H1 (cell line): Measurements from ENCODE around the gene BORCS8. TPM values are rescaled to one million over a fixed set of nuclear protein-coding genes. Genes with fewer than 3 reads are reported as not detected.

Experiments
- CTCF ChIA-PET: fragments of 300-600 bp; sonication (Branson Sonifier 250); formaldehyde crosslinking; loops from one replicate; lab custom pipeline; 2021; ENCODE audit not compliant: partially characterized antibody; lab: Charles Lee
- POLR2A ChIA-PET: fragments of 300-600 bp; sonication (Branson Sonifier 250); formaldehyde crosslinking; loops from one replicate; lab custom pipeline; 2021; ENCODE audit warnings: inconsistent platforms; ENCODE audit not compliant: partially characterized antibody; lab: Charles Lee
- DNase-seq, 2 experiments: peaks; one replicate each; pipeline versions ENCODE4 v3.0.0 to v3.0.0-alpha.2; 2010 to 2022; ENCODE audit warnings: low spot score in 2 of 2, low read depth in 1 of 2, mixed read lengths in 1 of 2
- FAIRE-seq: peaks from 2 replicates; lab custom pipeline; 2011; peaks lifted over from hg19 to GRCh38; lab: Jason Lieb, UNC
- H2AFZ ChIP-seq: 2 replicates; pipeline ENCODE4 v1.8.1; 2012; ENCODE audit warnings: low read length, inconsistent platforms
- H2AK5ac ChIP-seq: 2 replicates; pipeline ENCODE4 v1.6.1; 2013; ENCODE audit warnings: low read depth, low read length
- H2BK120ac ChIP-seq: replicated peaks from 2 replicates; pipeline ENCODE3; 2013; ENCODE audit warnings: low read depth, low read length, inconsistent platforms
- H2BK12ac ChIP-seq: 2 replicates; pipeline ENCODE4 v1.6.1; 2013; ENCODE audit warnings: low read depth, low read length
- H2BK15ac ChIP-seq: 2 replicates; pipeline ENCODE4 v1.6.1; 2013; ENCODE audit warnings: low read length
- H2BK20ac ChIP-seq: 2 replicates; pipeline ENCODE4 v1.6.1; 2013; ENCODE audit warnings: low read length
- H2BK5ac ChIP-seq: 2 replicates; pipeline ENCODE4 v1.6.1; 2013; ENCODE audit warnings: low read depth, low read length
- H3K14ac ChIP-seq: 2 replicates; pipeline ENCODE4 v1.6.1; 2013; ENCODE audit warnings: inconsistent platforms; ENCODE audit not compliant: insufficient read length
- H3K18ac ChIP-seq: 2 replicates; pipeline ENCODE4 v1.6.1; 2013; ENCODE audit warnings: low read length; ENCODE audit errors: extremely low read depth
- H3K23ac ChIP-seq: 2 replicates; pipeline ENCODE4 v1.6.1; 2013; ENCODE audit warnings: inconsistent platforms; ENCODE audit not compliant: insufficient read length
- H3K23me2 ChIP-seq: 2 replicates; pipeline ENCODE4 v1.6.1; 2013; ENCODE audit warnings: low read depth, low read length
- H3K27ac ChIP-seq: 2 replicates; pipeline ENCODE4 v1.6.1; 2011; ENCODE audit warnings: low read depth, low read length, inconsistent platforms
- H3K27me3 ChIP-seq, 4 experiments: replicated peaks in 1 of 4; 1 replicate in 1 of 4; 2 replicates in 3 of 4; pipeline versions ENCODE4 v1.6.1 to v1.8.1; 2011 to 2013; ENCODE audit warnings: low read length in 3 of 4, mild to moderate bottlenecking in 3 of 4, inconsistent platforms in 2 of 4, mixed read lengths in 2 of 4, moderate library complexity in 1 of 4; ENCODE audit not compliant: control insufficient read depth in 3 of 4, insufficient read depth in 3 of 4; ENCODE audit errors: extremely low read depth in 1 of 4
- H3K36me3 ChIP-seq, 4 experiments: 2 replicates each; pipeline versions ENCODE4 v1.6.1 to v1.8.1; 2011 to 2013; ENCODE audit warnings: mild to moderate bottlenecking in 4 of 4, low read length in 3 of 4, moderate library complexity in 2 of 4, control low read depth in 1 of 4, inconsistent platforms in 1 of 4; ENCODE audit not compliant: insufficient read depth in 4 of 4, control insufficient read depth in 2 of 4
- H3K4ac ChIP-seq: replicated peaks from 2 replicates; pipeline ENCODE3; 2013; ENCODE audit warnings: low read length, low read depth, mixed read lengths, inconsistent platforms; ENCODE audit not compliant: insufficient read length
- H3K4me1 ChIP-seq, 4 experiments: replicated peaks in 1 of 4; 1 replicate in 1 of 4; 2 replicates in 3 of 4; pipeline versions ENCODE4 v1.6.1 to v1.8.1; 2011 to 2013; ENCODE audit warnings: low read length in 3 of 4, inconsistent platforms in 2 of 4, mixed read lengths in 1 of 4; ENCODE audit not compliant: insufficient read depth in 4 of 4, control insufficient read depth in 3 of 4
- H3K4me2 ChIP-seq, 2 experiments: 2 replicates each; pipeline versions ENCODE4 v1.6.1 to v1.8.1; 2011 to 2013; ENCODE audit warnings: low read depth in 2 of 2, low read length in 2 of 2, control low read depth in 1 of 2, inconsistent platforms in 1 of 2, mild to moderate bottlenecking in 1 of 2; ENCODE audit not compliant: insufficient read depth in 1 of 2
- H3K4me3 ChIP-seq, 4 experiments: fragments of 200-600, 300-600 bp in 1 of 4; sonication (generic), shearing (Covaris generic), sonication (Bioruptor Twin) in 1 of 4; 2 replicates each; pipeline versions ENCODE4 v1.5.1 to v1.8.1; 2011 to 2016; ENCODE audit warnings: low read length in 4 of 4, low read depth in 3 of 4, control low read depth in 2 of 4, inconsistent platforms in 2 of 4, mild to moderate bottlenecking in 2 of 4, mixed read lengths in 1 of 4, moderate library complexity in 1 of 4; ENCODE audit not compliant: insufficient read depth in 2 of 4; ENCODE audit errors: extremely low read depth in 1 of 4
- H3K56ac ChIP-seq: replicated peaks from 2 replicates; pipeline ENCODE3; 2013; ENCODE audit warnings: low read depth, mild to moderate bottlenecking, mixed read lengths, low read length, inconsistent platforms; ENCODE audit not compliant: insufficient read length
- H3K79me1 ChIP-seq: 2 replicates; pipeline ENCODE4 v1.6.1; 2013; ENCODE audit warnings: low read depth, low read length, control low read depth
- H3K79me2 ChIP-seq, 2 experiments: 2 replicates each; pipeline versions ENCODE4 v1.6.1 to v1.8.1; 2012 to 2013; ENCODE audit warnings: low read length in 2 of 2, mild to moderate bottlenecking in 2 of 2, inconsistent platforms in 1 of 2; ENCODE audit not compliant: insufficient read depth in 2 of 2, control insufficient read depth in 1 of 2
- H3K9ac ChIP-seq, 4 experiments: replicated peaks in 1 of 4; 1 replicate in 1 of 4; 2 replicates in 3 of 4; pipeline versions ENCODE4 v1.6.1 to v1.8.1; 2011 to 2013; ENCODE audit warnings: low read depth in 3 of 4, low read length in 3 of 4, control low read depth in 2 of 4, mild to moderate bottlenecking in 2 of 4, moderate library complexity in 2 of 4, inconsistent platforms in 1 of 4; ENCODE audit errors: extremely low read depth in 1 of 4
- H3K9me3 ChIP-seq, 2 experiments: 2 replicates each; pipeline versions ENCODE4 v1.6.1 to v1.8.1; 2012 to 2013; ENCODE audit warnings: mild to moderate bottlenecking in 2 of 2, moderate library complexity in 2 of 2, control low read depth in 1 of 2, inconsistent platforms in 1 of 2, low read depth in 1 of 2, low read length in 1 of 2, mixed read lengths in 1 of 2; ENCODE audit not compliant: insufficient read depth in 2 of 2
- H4K20me1 ChIP-seq, 2 experiments: replicated peaks in 1 of 2; 2 replicates each; pipeline versions ENCODE3 to v1.8.1; 2011 to 2013; ENCODE audit warnings: inconsistent platforms in 2 of 2, low read length in 2 of 2, mild to moderate bottlenecking in 1 of 2; ENCODE audit not compliant: insufficient read depth in 2 of 2, control insufficient read depth in 1 of 2
- H4K5ac ChIP-seq: 2 replicates; pipeline ENCODE4 v1.6.1; 2013; ENCODE audit warnings: low read length, low read depth, mixed read lengths, inconsistent platforms; ENCODE audit not compliant: insufficient read length
- H4K8ac ChIP-seq: 2 replicates; pipeline ENCODE4 v1.8.0; 2013; ENCODE audit warnings: mild to moderate bottlenecking, moderate library complexity, low read length, inconsistent platforms; ENCODE audit not compliant: insufficient read depth; ENCODE audit errors: extremely low read depth
- H4K91ac ChIP-seq: replicated peaks from 2 replicates; pipeline ENCODE3; 2013; ENCODE audit warnings: low read length, mixed read lengths, inconsistent platforms; ENCODE audit not compliant: insufficient read length
- ASH2L ChIP-seq: fragments of 200-600, 300-600 bp; sonication (generic); IDR thresholded peaks from one replicate; pipeline ENCODE4 v1.7.1; 2017; ENCODE audit warnings: low read length
- CTCF ChIP-seq, 3 experiments: IDR thresholded peaks; 1 replicate in 2 of 3; 2 replicates in 1 of 3; pipeline versions ENCODE4 v1.5.1 to v1.6.1; 2011; ENCODE audit warnings: low read length in 3 of 3, mild to moderate bottlenecking in 3 of 3, inconsistent platforms in 2 of 3, low read depth in 1 of 3, moderate library complexity in 1 of 3; ENCODE audit not compliant: insufficient read depth in 1 of 3; ENCODE audit errors: control extremely low read depth in 1 of 3
- GTF2F1 ChIP-seq: IDR thresholded peaks from 2 replicates; pipeline ENCODE4 v1.6.1; 2012; ENCODE audit warnings: low read depth, low read length, improper control_type of control experiment, borderline replicate concordance
- PHF8 ChIP-seq: fragments of 200-600 bp; sonication (generic); conservative IDR thresholded peaks from 2 replicates; pipeline ENCODE4 v1.7.1; 2012; ENCODE audit warnings: low read depth, mild to moderate bottlenecking, inconsistent platforms, low read length, moderate library complexity
- SIN3A ChIP-seq, 2 experiments: IDR thresholded peaks in 1 of 2; conservative IDR thresholded peaks in 1 of 2; 2 replicates each; pipeline ENCODE4 v1.6.1; 2011 to 2012; ENCODE audit warnings: low read length in 2 of 2, improper control_type of control experiment in 1 of 2, low read depth in 1 of 2, mild to moderate bottlenecking in 1 of 2
- SUZ12 ChIP-seq: fragments of 200-600 bp; sonication (generic); IDR thresholded peaks from 2 replicates; pipeline ENCODE4 v1.6.1; 2012; ENCODE audit warnings: mild to moderate bottlenecking, inconsistent platforms, low read length, moderate library complexity, mixed read lengths
- TCF12 ChIP-seq: IDR thresholded peaks from 2 replicates; pipeline ENCODE4 v1.6.1; 2011; ENCODE audit warnings: low read depth, mild to moderate bottlenecking, low read length
- TEAD4 ChIP-seq: IDR thresholded peaks from 2 replicates; pipeline ENCODE4 v1.6.1; 2012; ENCODE audit warnings: low read depth, low read length, inconsistent platforms, mixed read lengths
- WGBS, 2 experiments: shearing (Covaris generic) in 1 of 2; methylation state at CpG; one replicate each; pipeline versions ENCODE4 v1.1.6 to v1.1.7; 2013 to 2015; ENCODE audit warnings: low lambda C conversion rate in 2 of 2, mixed read lengths in 2 of 2, inconsistent platforms in 1 of 2, low coverage in 1 of 2, missing lambda C conversion rate in 1 of 2; ENCODE audit not compliant: insufficient replicate concordance in 2 of 2, insufficient coverage in 1 of 2, insufficient read length in 1 of 2; ENCODE audit errors: extremely low coverage in 1 of 2, missing lambda C conversion rate in 1 of 2; 5-methylcytosine and 5-hydroxymethylcytosine counted together
- polyA plus RNA-seq, 7 experiments: library from polyadenylated mRNA; depleted of rRNA in 3 of 7; stranded (reverse) in 5 of 7; unstranded in 2 of 7; fragments of >200 nt in 5 of 7; fragments of 200-250 nt in 2 of 7; gene quantifications; 1 replicate in 5 of 7; 2 replicates in 1 of 7; 4 replicates in 1 of 7; pipeline versions ENCODE4 v1.2.1 to v1.2.3, GENCODE V29; 2011 to 2013; ENCODE audit warnings: missing spikeins in 2 of 7, mixed read lengths in 2 of 7
- total RNA-seq: library from RNA; stranded (reverse); fragmentation: NEBNext Ultra II Directional; extraction: Animal tissue kit (Norgen Biotek cat#: 25700); gene quantifications from 2 replicates; pipeline ENCODE4 v1.2.1, GENCODE V29; 2021
- TF ChIP-seq, protein P1 (sequence below): IDR thresholded peaks from 2 replicates; pipeline ENCODE4 v1.6.1; 2012; ENCODE audit warnings: low read length, inconsistent platforms

The BORCS8 gene
- total and polyA plus RNA-seq, 2 of the 8 experiments (the other 6 are each of a cell fraction or from before 2014, with no cell fraction given): 15.0 to 15.9 TPM

- Histone ChIP-seq H4K8ac (no peak overlapping the region), H3K56ac (no peak overlapping the region), H2AFZ (no peak overlapping the region), H3K18ac (no peak overlapping the region), H3K36me3 (peaks cover 2 to 6% (median 4%) of the 10 kb centered on the region in 4 experiments; a peak in 6 of 8 replicates), H4K20me1 (peaks cover 2 to 10% of the 10 kb centered on the region in 2 experiments), H3K27me3 (no peaks in the 10 kb centered on the region), H2AK5ac (no peak overlapping the region), H4K5ac (no peak overlapping the region), H3K27ac (no peak overlapping the region), H4K91ac (peak overlapping the region; percentile 54), H2BK20ac (no peak overlapping the region), H3K4ac (no peak overlapping the region), H3K14ac (no peak overlapping the region), H3K9me3 (no peaks in the 10 kb centered on the region), H3K4me3 (no peak overlapping the region), H3K9ac (no peak overlapping the region), H3K4me2 (no peak overlapping the region), H3K79me2 (peaks cover 0 to 16% of the 10 kb centered on the region in 2 experiments; a peak in 2 of 4 replicates), H2BK5ac (no peak overlapping the region; the same call in 1 of the 2 replicates), H3K23ac (no peak overlapping the region), H3K4me1 (peaks cover 0 to 3% (median 1%) of the 10 kb centered on the region in 4 experiments; a peak in 4 of 7 replicates), H3K23me2 (no peaks in the 10 kb centered on the region; the same call in 1 of the 2 replicates), H2BK120ac (no peak overlapping the region), H2BK15ac (no peak overlapping the region), H3K79me1 (peaks cover 4% of the 10 kb centered on the region), H2BK12ac (no peak overlapping the region)
- POLR2A ChIA-PET: interaction anchor here (1.0 to 1.6 kb wide), 3 partner anchors 12 to 87 kb away, joined by 3 to 4 read pairs (median 3); partner anchors contain the start of gene TM6SF2
- FAIRE-seq (no peak), DNase-seq (no peak)
- 93% methylated on average over 14 of the region's 14 CpGs; no CpG with 5 or more reads in 1 of the 2 experiments for WGBS, 2 experiments
- CTCF ChIA-PET: interaction anchor here (1.0 to 5.2 kb wide), 4 partner anchors 11 to 40 kb away, joined by 3 to 24 read pairs (median 3); no protein-coding TSS in a partner anchor
- TF ChIP-seq SUZ12 (no peak), CTCF (IDR thresholded peaks at IDR 0.05; ENCODE audit: control extremely low read depth in 1 of 3, insufficient read depth in 1 of 3, low read depth in 1 of 3, low read length in 3 of 3) (no peak), TEAD4 (no peak), TCF12 (no peak), ASH2L (no peak), SIN3A (conservative IDR thresholded peaks at IDR 0.05 in 1 of 2, IDR thresholded peaks at IDR 0.05 in 1 of 2; ENCODE audit: low read depth in 1 of 2, low read length in 2 of 2) (no peak), GTF2F1 (no peak), PHF8 (no peak)
- TF ChIP-seq, protein P1, sequence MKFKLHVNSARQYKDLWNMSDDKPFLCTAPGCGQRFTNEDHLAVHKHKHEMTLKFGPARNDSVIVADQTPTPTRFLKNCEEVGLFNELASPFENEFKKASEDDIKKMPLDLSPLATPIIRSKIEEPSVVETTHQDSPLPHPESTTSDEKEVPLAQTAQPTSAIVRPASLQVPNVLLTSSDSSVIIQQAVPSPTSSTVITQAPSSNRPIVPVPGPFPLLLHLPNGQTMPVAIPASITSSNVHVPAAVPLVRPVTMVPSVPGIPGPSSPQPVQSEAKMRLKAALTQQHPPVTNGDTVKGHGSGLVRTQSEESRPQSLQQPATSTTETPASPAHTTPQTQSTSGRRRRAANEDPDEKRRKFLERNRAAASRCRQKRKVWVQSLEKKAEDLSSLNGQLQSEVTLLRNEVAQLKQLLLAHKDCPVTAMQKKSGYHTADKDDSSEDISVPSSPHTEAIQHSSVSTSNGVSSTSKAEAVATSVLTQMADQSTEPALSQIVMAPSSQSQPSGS: no peak
These were observed 5.2 kb downstream of the BORCS8 start for GRCh38 chr19:19186742-19187141.
